Stimulated activated naive B cell treated with anti-CD40 and anti-IgM and Interleukin-4, amounts not matched to agents 10 μg/mL and 1 μg/mL and 100 μg/mL, for 72 hours (primary cell): ENCODE data around the gene RASGRP1.

Experiments used
- ATAC-seq, 2 donors: fragments of 150-1000 bp; cut with Tn5 transposase; replicated peaks; 2 replicates each; pipeline ENCODE4 v1.10.0; 2021; ENCODE audit warnings: moderate library complexity in 1 of 2
- DNase-seq: peaks from one replicate; pipeline ENCODE4 v3.0.0; 2021
- H3K27ac Mint-ChIP-seq: one replicate; pipeline ENCODE4 v1.8.0; 2022; ENCODE audit warnings: mild to moderate bottlenecking, mixed read lengths
- H3K27me3 Mint-ChIP-seq, 2 donors: one replicate each; pipeline ENCODE4 v1.8.0; 2022; ENCODE audit warnings: mixed read lengths in 2 of 2
- H3K36me3 Mint-ChIP-seq, 2 donors: one replicate each; pipeline ENCODE4 v1.8.0; 2022; ENCODE audit warnings: mixed read lengths in 2 of 2, mild to moderate bottlenecking in 1 of 2
- H3K4me1 Mint-ChIP-seq, 2 donors: one replicate each; pipeline ENCODE4 v1.8.0; 2022; ENCODE audit warnings: mixed read lengths in 2 of 2, mild to moderate bottlenecking in 1 of 2
- H3K4me3 Mint-ChIP-seq, 2 donors: one replicate each; pipeline ENCODE4 v1.8.0; 2022; ENCODE audit warnings: mild to moderate bottlenecking in 2 of 2, mixed read lengths in 2 of 2, moderate library complexity in 1 of 2
- H3K9me3 Mint-ChIP-seq, 2 donors: one replicate each; pipeline ENCODE4 v1.8.0; 2022; ENCODE audit warnings: mixed read lengths in 2 of 2, mild to moderate bottlenecking in 1 of 2

RASGRP1 gene

GRCh38 chr15:38536201-38536676 is 28.4 kb downstream of the RASGRP1 start:
- Mint-ChIP-seq H3K27me3 (no peaks in the 10 kb centered on the region), H3K4me3 (no peak overlapping the region), H3K36me3 (peaks cover 4 to 20% of the 10 kb centered on the region in 2 donors), H3K9me3 (no peaks in the 10 kb centered on the region), H3K27ac (no peak overlapping the region), H3K4me1 (peaks cover 7 to 25% of the 10 kb centered on the region in 2 donors)
- ATAC-seq, result no peak
- DNase-seq, result no peak

DNA sequence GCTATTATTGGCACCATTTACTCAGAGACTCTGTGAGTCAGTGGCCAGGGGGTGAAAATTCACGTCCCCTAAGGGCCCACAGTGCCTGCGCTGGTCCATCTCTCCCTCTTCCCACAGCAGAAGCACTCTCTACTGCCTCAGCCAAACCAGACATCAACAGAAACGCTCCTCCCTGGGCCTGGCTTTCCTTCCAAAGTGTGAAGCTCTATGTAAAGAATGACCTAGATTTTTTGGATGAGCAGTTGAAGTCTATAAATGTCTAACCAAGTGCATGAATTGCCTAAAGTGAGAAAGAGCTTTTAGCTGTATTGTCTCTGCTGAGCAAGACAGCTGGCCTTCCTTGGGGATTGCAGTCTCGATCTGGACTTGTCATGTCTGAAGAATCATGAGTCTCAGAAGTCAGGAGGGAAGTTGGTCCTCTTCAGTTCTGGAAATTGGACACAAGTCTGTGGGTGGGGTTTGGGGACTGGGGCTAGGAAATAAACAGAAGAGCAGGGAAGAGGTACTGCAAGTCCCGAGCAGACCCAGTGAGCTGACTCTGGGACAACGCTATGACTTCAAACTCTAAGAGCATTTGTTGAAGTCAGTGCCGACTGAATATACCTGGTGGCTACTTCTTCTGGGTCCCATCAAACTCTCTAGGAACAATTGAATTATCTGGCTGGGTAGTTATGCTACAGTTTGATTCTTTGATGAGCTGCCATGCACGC is 29.0 kb downstream of the RASGRP1 start:
- DNase-seq, result no peak
- H3K27ac Mint-ChIP-seq, result no peak overlapping the region
- H3K27me3 Mint-ChIP-seq, result no peaks in the 10 kb centered on the region
- ATAC-seq, result no peak
- peaks cover 4 to 20% of the 10 kb centered on the region in 2 donors for H3K36me3 Mint-ChIP-seq
- H3K4me1 Mint-ChIP-seq, result peaks cover 9 to 25% of the 10 kb centered on the region in 2 donors
- no peaks in the 10 kb centered on the region for H3K9me3 Mint-ChIP-seq
- H3K4me3 Mint-ChIP-seq, result no peak overlapping the region

GRCh38 chr15:38534691-38535090 is 29.9 kb downstream of the RASGRP1 start:
- Mint-ChIP-seq H3K27me3 (no peaks in the 10 kb centered on the region), H3K27ac (no peak overlapping the region), H3K36me3 (peaks cover 4 to 20% of the 10 kb centered on the region in 2 donors), H3K9me3 (no peaks in the 10 kb centered on the region), H3K4me1 (peaks cover 10 to 19% of the 10 kb centered on the region in 2 donors), H3K4me3 (no peak overlapping the region)
- ATAC-seq (no peak), DNase-seq (no peak)

DNA sequence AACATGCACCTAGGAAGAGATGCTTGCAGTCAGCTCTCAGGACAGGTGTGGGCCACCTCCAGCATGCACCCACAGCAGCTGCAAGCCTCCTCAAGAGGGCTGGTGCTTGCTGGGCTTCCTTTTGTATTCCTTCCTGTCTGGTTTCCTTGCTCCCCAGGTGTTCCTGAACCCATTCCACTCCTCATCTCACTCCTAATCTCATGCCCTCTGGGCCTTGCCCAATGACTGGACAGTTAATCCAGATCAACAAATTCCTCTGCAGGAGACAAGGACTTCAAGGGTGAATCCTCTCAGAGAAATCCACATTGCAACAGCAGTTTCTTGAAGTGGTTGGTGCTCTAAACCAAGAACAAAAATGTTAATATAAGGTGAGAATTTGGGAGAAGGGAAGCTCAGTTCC is 30.7 kb downstream of the RASGRP1 start:
- no peaks in the 10 kb centered on the region for H3K27me3 Mint-ChIP-seq
- DNase-seq (no peak), ATAC-seq (no peak)
- H3K9me3 Mint-ChIP-seq, result no peaks in the 10 kb centered on the region
- H3K36me3 Mint-ChIP-seq, result peaks cover 4 to 22% of the 10 kb centered on the region in 2 donors
- no peak overlapping the region for H3K4me3 Mint-ChIP-seq
- peaks cover 10 to 19% of the 10 kb centered on the region in 2 donors for H3K4me1 Mint-ChIP-seq
- no peak overlapping the region for H3K27ac Mint-ChIP-seq

DNA sequence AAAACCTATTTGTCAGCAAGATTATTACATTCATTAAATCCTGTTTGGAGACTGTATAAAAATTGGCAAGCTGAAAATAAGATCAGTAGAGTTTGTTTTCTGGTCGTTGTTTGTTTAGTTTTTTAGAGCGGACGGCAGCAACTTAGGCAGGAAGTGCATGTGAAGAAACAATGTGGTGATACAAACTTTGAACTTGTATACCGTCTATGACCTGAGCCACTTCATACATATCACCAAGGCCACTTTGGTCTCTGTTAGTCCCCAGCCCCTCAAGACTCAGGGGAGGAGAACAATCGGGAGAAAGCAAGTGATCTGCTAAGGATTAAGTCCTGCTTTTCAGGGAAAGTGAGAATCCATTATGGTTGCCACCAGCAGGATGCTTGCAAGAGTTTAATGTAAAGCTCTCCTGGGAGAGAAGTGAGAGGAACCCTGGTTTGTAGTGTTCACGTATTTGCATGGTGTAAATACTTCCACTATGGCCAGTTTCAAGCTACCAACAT is 31.1 kb downstream of the RASGRP1 start:
- H3K27ac Mint-ChIP-seq, result no peak overlapping the region
- ATAC-seq, result no peak
- no peaks in the 10 kb centered on the region for H3K27me3 Mint-ChIP-seq
- peaks cover 4 to 24% of the 10 kb centered on the region in 2 donors for H3K36me3 Mint-ChIP-seq
- H3K9me3 Mint-ChIP-seq, result no peaks in the 10 kb centered on the region
- no peak overlapping the region for H3K4me3 Mint-ChIP-seq
- no peak for DNase-seq
- peaks cover 10 to 19% of the 10 kb centered on the region in 2 donors for H3K4me1 Mint-ChIP-seq

GRCh38 chr15:38532728-38533127 is 31.9 kb downstream of the RASGRP1 start:
- Mint-ChIP-seq H3K4me3 (no peak overlapping the region), H3K9me3 (no peaks in the 10 kb centered on the region), H3K27me3 (no peaks in the 10 kb centered on the region), H3K27ac (no peak overlapping the region), H3K36me3 (peaks cover 4 to 24% of the 10 kb centered on the region in 2 donors), H3K4me1 (peaks cover 8 to 14% of the 10 kb centered on the region in 2 donors)
- DNase-seq (no peak), ATAC-seq (no peak)

DNA sequence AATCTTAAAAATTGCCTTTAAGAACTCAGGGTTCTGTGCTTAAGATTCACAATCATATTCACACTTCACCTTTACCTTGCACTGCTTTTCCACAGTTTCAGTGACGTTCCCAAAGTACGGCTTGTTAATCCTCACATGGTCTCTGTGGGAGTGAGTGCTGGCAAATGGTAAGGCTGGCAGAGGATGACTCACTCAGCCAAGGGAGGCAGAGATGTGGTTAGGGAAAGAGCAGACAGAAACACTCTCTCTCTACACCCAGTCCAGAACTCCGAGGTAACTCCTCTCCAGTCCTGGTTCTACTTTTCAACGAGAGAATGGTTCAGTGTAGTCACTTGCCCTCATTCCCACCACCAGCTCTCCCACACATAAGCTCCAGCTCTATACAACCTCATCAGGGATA is 33.1 kb downstream of the RASGRP1 start:
- H3K27ac Mint-ChIP-seq, result no peak overlapping the region
- H3K4me1 Mint-ChIP-seq, result peaks cover 5 to 8% of the 10 kb centered on the region in 2 donors
- H3K27me3 Mint-ChIP-seq, result no peaks in the 10 kb centered on the region
- peaks cover 4 to 20% of the 10 kb centered on the region in 2 donors for H3K36me3 Mint-ChIP-seq
- ATAC-seq (no peak), DNase-seq (no peak)
- H3K4me3 Mint-ChIP-seq, result no peak overlapping the region
- no peaks in the 10 kb centered on the region for H3K9me3 Mint-ChIP-seq

DNA sequence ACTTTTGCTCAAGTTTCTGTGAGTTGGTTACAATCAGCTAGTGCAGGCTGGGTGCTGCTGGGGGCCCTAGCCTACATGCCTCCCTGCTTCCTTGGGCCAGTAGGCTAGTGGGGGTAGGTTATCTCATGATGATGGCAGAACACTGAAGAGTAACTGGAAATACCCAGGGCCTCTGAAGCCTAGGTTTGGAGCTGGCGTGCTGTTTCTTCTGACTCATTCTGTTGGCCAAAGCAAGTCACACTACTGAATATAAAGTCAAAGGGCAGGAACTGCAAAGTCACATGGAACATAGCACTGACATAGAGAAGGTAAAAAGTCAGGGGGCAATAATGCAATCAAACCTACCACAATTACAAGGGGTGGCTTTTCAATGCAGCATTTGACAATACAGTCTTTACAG is 34.5 kb downstream of the RASGRP1 start:
- Mint-ChIP-seq H3K4me1 (peaks cover 0 to 6% of the 10 kb centered on the region in 2 donors), H3K9me3 (no peaks in the 10 kb centered on the region), H3K36me3 (peaks cover 3 to 16% of the 10 kb centered on the region in 2 donors), H3K4me3 (no peak overlapping the region), H3K27ac (no peak overlapping the region), H3K27me3 (no peaks in the 10 kb centered on the region)
- ATAC-seq (peak; percentile 71 to 80), DNase-seq (no peak)

- DNase-seq (no peak), ATAC-seq (no peak)
- Mint-ChIP-seq H3K4me3 (no peak overlapping the region), H3K27ac (no peak overlapping the region), H3K27me3 (no peaks in the 10 kb centered on the region), H3K4me1 (peaks cover 0 to 6% of the 10 kb centered on the region in 2 donors), H3K9me3 (no peaks in the 10 kb centered on the region), H3K36me3 (peaks cover 11 to 23% of the 10 kb centered on the region in 2 donors)
Measured at GRCh38 chr15:38528294-38528693, 36.3 kb downstream of the RASGRP1 start.

- no peaks in the 10 kb centered on the region for H3K9me3 Mint-ChIP-seq
- no peak overlapping the region for H3K27ac Mint-ChIP-seq
- DNase-seq, result no peak
- peaks cover 10 to 18% of the 10 kb centered on the region in 2 donors for H3K36me3 Mint-ChIP-seq
- no peak for ATAC-seq
- no peaks in the 10 kb centered on the region for H3K27me3 Mint-ChIP-seq
- H3K4me1 Mint-ChIP-seq, result peaks cover 8 to 10% of the 10 kb centered on the region in 2 donors
- no peak overlapping the region for H3K4me3 Mint-ChIP-seq
Measured at GRCh38 chr15:38526158-38526557, 38.5 kb downstream of the RASGRP1 start.

DNA sequence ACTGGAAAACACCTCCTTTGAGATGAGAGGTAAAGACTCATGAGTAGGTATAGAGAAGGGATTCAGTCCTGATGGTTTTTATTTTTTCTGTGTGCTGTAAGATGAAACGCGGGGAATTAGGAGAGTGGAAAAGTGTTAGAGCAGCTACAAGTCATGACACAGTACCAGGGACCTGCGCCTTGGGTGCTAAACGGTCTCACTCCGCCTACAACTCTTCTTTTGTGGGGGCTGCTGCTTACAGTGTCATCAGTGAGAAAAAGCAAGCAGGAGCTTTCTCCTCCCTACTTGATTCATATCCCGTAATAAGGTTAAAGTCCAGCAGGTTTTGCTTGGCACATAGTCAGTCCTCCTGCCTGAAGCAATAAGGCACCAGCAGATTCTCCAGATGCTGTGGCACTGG is 39.1 kb downstream of the RASGRP1 start:
- H3K27me3 Mint-ChIP-seq, result no peaks in the 10 kb centered on the region
- ATAC-seq, result no peak
- H3K4me3 Mint-ChIP-seq, result no peak overlapping the region
- no peaks in the 10 kb centered on the region for H3K9me3 Mint-ChIP-seq
- peaks cover 4 to 12% of the 10 kb centered on the region in 2 donors for H3K4me1 Mint-ChIP-seq
- no peak overlapping the region for H3K27ac Mint-ChIP-seq
- peaks cover 10 to 18% of the 10 kb centered on the region in 2 donors for H3K36me3 Mint-ChIP-seq
- DNase-seq, result no peak

GRCh38 chr15:38524156-38524555 is 40.5 kb downstream of the RASGRP1 start:
- H3K36me3 Mint-ChIP-seq, result peaks cover 10 to 18% of the 10 kb centered on the region in 2 donors
- no peak for DNase-seq
- no peak for ATAC-seq
- H3K27me3 Mint-ChIP-seq, result no peaks in the 10 kb centered on the region
- no peak overlapping the region for H3K27ac Mint-ChIP-seq
- peaks cover 2 to 12% of the 10 kb centered on the region in 2 donors for H3K4me1 Mint-ChIP-seq
- H3K4me3 Mint-ChIP-seq, result no peak overlapping the region
- H3K9me3 Mint-ChIP-seq, result no peaks in the 10 kb centered on the region

GRCh38 chr15:38522922-38523321 is 41.7 kb downstream of the RASGRP1 start:
- H3K4me1 Mint-ChIP-seq, result peaks cover 2 to 12% of the 10 kb centered on the region in 2 donors
- no peak overlapping the region for H3K4me3 Mint-ChIP-seq
- H3K9me3 Mint-ChIP-seq, result no peaks in the 10 kb centered on the region
- DNase-seq (no peak), ATAC-seq (peak; percentile 12 to 43)
- H3K27me3 Mint-ChIP-seq, result no peaks in the 10 kb centered on the region
- H3K27ac Mint-ChIP-seq, result peak overlapping the region; percentile 16
- H3K36me3 Mint-ChIP-seq, result peaks cover 11 to 14% of the 10 kb centered on the region in 2 donors

DNA sequence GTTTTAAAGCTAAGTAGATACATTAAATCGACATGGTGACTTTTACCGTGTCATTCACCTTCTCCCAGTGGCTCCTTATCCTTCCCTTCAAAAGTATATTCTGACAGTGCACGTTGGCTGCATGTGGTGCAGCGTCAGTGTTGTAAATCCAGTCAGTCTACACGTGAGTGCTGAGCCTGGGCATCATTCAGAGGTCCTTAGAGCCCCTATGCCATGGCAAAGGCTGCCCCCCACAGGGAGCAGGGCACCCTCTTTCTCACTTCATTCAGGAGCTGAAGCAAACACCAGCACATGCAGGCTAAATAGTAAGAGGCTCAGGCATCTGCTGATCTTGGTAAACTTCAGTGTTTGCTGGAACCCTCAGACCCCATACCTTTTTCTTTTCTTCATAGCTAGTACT is 43.3 kb downstream of the RASGRP1 start:
- Mint-ChIP-seq H3K27ac (no peak overlapping the region), H3K27me3 (no peaks in the 10 kb centered on the region), H3K4me3 (no peak overlapping the region), H3K9me3 (no peaks in the 10 kb centered on the region), H3K36me3 (peaks cover 16% of the 10 kb centered on the region in 2 donors), H3K4me1 (peaks cover 2 to 12% of the 10 kb centered on the region in 2 donors)
- DNase-seq, result no peak
- no peak for ATAC-seq

DNA sequence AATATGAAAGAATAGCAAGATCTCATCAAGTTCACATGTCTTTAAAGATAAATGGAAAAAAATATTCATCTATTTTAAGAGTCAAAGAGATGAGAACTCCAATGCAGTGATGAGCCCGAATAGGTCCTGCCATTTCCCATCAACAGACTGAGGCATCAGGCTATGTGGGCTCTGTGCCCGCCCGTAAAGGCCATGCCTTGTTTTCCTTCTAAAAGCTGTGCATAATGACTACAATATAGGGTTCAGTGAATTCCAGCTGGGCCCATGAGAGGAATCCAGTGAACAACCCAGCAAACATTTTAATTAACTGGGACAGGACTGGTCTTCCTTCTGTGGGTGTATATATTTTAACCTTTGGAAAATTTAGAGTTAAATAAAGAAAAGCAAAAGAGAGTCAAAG is 44.6 kb downstream of the RASGRP1 start:
- peaks cover 25% of the 10 kb centered on the region in 2 donors for H3K36me3 Mint-ChIP-seq
- no peaks in the 10 kb centered on the region for H3K9me3 Mint-ChIP-seq
- H3K27ac Mint-ChIP-seq, result no peak overlapping the region
- H3K4me3 Mint-ChIP-seq, result no peak overlapping the region
- H3K4me1 Mint-ChIP-seq, result peaks cover 4 to 12% of the 10 kb centered on the region in 2 donors
- DNase-seq (no peak), ATAC-seq (no peak)
- no peaks in the 10 kb centered on the region for H3K27me3 Mint-ChIP-seq
